Left forelimb (tissue), 1 donor: ENCODE results near the gene NLN.
"Not testable (repeated sequence)": the region's sequence is repeated elsewhere in the genome, so short reads cannot be mapped to it uniquely, and the experiment has no call there.

Experiments used
- DNase-seq: peaks from one replicate; pipeline ENCODE4 v3.0.0-alpha.2; 2018; ENCODE audit warnings: low spot score

The NLN gene

GRCh38 chr5:65832603-65833228 lies 110.7 kb downstream of the NLN start:
- no peak for DNase-seq

GRCh38 chr5:65833780-65834179 lies 111.8 kb downstream of the NLN start:
- no peak for DNase-seq

- DNase-seq, result no peak
Observed at GRCh38 chr5:65834306-65834705, 112.3 kb downstream of the NLN start.

GRCh38 chr5:65835191-65835590 lies 113.2 kb downstream of the NLN start:
- DNase-seq, result no peak

- DNase-seq, result no peak
Observed at GRCh38 chr5:65837139-65837538, 115.1 kb downstream of the NLN start.

- DNase-seq, result not testable (repeated sequence)
Observed at GRCh38 chr5:65839170-65839569, 117.2 kb downstream of the NLN start.

- DNase-seq, result no peak
Observed at GRCh38 chr5:65840071-65840470, 118.1 kb downstream of the NLN start.

GRCh38 chr5:65844763-65845162 lies 122.8 kb downstream of the NLN start:
- not testable (repeated sequence) for DNase-seq

GRCh38 chr5:65846101-65846500 lies 124.1 kb downstream of the NLN start:
- DNase-seq, result no peak

- DNase-seq, result not testable (repeated sequence)
Observed at GRCh38 chr5:65847019-65847418, 125.0 kb downstream of the NLN start.

GRCh38 chr5:65849918-65850317 lies 127.9 kb downstream of the NLN start:
- DNase-seq, result not testable (repeated sequence)

- DNase-seq, result no peak
Observed at GRCh38 chr5:65854925-65855324, 132.9 kb downstream of the NLN start.

GRCh38 chr5:65855766-65856315 lies 133.8 kb downstream of the NLN start:
- no peak for DNase-seq

GRCh38 chr5:65856520-65856919 lies 134.5 kb downstream of the NLN start:
- DNase-seq, result no peak

GRCh38 chr5:65858316-65858715 lies 136.3 kb downstream of the NLN start:
- no peak for DNase-seq

GRCh38 chr5:65861830-65862241 lies 139.8 kb downstream of the NLN start:
- DNase-seq, result no peak

- no peak for DNase-seq
Observed at GRCh38 chr5:65862384-65862783, 140.4 kb downstream of the NLN start.

- DNase-seq, result no peak
Observed at GRCh38 chr5:65863747-65864146, 141.7 kb downstream of the NLN start.

GRCh38 chr5:65866837-65867521 lies 145.0 kb downstream of the NLN start:
- DNase-seq, result no peak

GRCh38 chr5:65867542-65868195 lies 145.7 kb downstream of the NLN start:
- DNase-seq, result no peak

GRCh38 chr5:65868509-65868908 lies 146.5 kb downstream of the NLN start:
- no peak for DNase-seq

GRCh38 chr5:65871182-65871581 lies 149.2 kb downstream of the NLN start:
- no peak for DNase-seq

- DNase-seq, result not testable (repeated sequence)
Observed at GRCh38 chr5:65871776-65872175, 149.8 kb downstream of the NLN start.
